ENCODE results near the gene C9orf85.

C9orf85 gene

GRCh38 chr9:71968541-71969090, 57.2 kb downstream of the C9orf85 start:
- no peak for DNase-seq (ENCODE audit: extremely low read depth, low read depth)
- no peak for TF ChIP-seq CTCF (IDR thresholded peaks at IDR 0.05; ENCODE audit: low read depth, low read length)

- peak; percentile 17; the same call in 1 of the 2 replicates for TF ChIP-seq CTCF (IDR thresholded peaks at IDR 0.05; ENCODE audit: low read depth, low read length)
- DNase-seq (ENCODE audit: extremely low read depth, low read depth) = no peak
Observed at GRCh38 chr9:71975833-71976232, 64.4 kb downstream of the C9orf85 start.

- DNase-seq (ENCODE audit: extremely low read depth, low read depth) = no peak
- no peak for TF ChIP-seq CTCF (IDR thresholded peaks at IDR 0.05; ENCODE audit: low read depth, low read length)
Observed at GRCh38 chr9:71977003-71977402, 65.6 kb downstream of the C9orf85 start.

DNA sequence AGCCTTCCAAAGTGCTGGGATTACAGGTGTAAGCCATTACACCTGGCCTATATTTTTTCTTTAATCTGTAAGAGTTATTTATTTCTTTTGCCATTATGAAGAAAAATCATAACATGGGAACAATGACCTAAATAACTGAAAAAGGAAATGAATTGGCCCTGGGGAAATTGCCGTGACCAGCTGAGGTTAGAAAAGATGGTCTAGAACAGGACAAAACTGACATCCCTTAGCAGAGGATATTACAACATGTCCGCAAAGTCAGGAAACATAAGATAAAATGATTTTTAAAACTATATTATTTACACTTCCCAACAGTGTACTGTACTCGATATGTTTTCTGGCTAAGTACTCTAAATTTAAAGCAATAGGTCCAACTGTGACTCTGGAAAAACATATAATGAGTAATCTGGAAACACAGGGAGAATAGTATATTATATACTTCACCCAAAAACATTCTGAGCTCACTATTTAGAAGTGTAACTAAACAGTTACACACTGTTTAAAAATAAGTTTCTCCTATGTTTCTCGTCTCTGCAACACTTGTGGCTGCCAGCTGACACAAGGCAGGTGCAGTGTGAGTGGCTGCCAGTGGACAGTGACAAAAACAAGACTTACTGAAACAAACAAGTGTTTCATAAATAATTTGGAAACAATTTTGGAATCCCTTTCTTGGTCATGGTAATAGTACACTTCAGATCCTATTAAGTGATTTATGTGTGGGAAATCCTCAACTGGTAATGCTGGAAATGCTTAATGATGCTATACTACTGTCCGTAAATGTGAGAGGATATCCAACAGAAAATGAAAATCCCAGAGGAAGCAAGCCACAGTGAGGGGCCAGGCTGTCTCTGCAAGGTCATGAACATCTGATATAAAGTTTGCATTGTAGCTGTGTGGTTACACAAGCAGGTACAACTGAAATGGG, 69.1 kb downstream of the C9orf85 start:
- no peak for TF ChIP-seq CTCF (IDR thresholded peaks at IDR 0.05; ENCODE audit: low read depth, low read length)
- DNase-seq (ENCODE audit: extremely low read depth, low read depth) = no peak

- TF ChIP-seq CTCF (IDR thresholded peaks at IDR 0.05; ENCODE audit: low read depth, low read length) = no peak
- no peak for DNase-seq (ENCODE audit: extremely low read depth, low read depth)
Observed at GRCh38 chr9:71981944-71982343, 70.5 kb downstream of the C9orf85 start.

GRCh38 chr9:71984403-71984802, 73.0 kb downstream of the C9orf85 start:
- TF ChIP-seq CTCF (IDR thresholded peaks at IDR 0.05; ENCODE audit: low read depth, low read length) = no peak
- DNase-seq (ENCODE audit: extremely low read depth, low read depth) = peak; percentile 14

DNA sequence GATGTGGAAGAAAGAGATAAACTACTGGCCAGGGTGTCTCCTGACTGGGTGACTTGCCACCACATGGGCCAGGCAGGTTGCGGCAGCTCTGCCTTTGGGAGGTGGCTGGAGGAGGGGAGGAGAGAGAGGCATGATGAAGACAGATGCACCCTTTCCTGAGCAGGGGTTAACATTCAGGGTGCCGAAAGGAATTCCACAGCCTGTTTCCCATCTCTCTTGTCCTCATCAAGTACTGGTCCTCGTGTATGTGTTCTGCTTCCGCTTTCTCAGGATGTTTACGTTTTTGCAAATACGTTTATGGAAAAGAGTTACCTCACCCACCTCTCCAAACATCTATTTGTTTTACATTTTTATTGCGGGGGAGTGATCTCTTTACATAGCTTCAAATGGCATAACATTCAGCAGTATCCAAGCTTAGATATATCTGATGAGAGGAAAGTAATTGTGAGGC, 73.4 kb downstream of the C9orf85 start:
- no peak for DNase-seq (ENCODE audit: extremely low read depth, low read depth)
- TF ChIP-seq CTCF (IDR thresholded peaks at IDR 0.05; ENCODE audit: low read depth, low read length) = no peak
